HG03378 (cell line): Measurements from ENCODE around the gene RAPGEF2.
A peak's percentile ranks its signal among the peaks of the same experiment; 100 is the strongest.

ENCODE experiments used
- ATAC-seq: cut with Tn5 transposase; IDR thresholded peaks from one replicate; pipeline ENCODE4 v1.9.1; 2021; ENCODE audit warnings: mild to moderate bottlenecking, moderate library complexity; ENCODE audit not compliant: unreplicated experiment

RAPGEF2 gene

GRCh38 chr4:159188646-159189045 lies 85.8 kb downstream of the RAPGEF2 start:
- ATAC-seq: no peak

GRCh38 chr4:159190651-159191050 lies 87.8 kb downstream of the RAPGEF2 start:
- ATAC-seq: no peak

DNA sequence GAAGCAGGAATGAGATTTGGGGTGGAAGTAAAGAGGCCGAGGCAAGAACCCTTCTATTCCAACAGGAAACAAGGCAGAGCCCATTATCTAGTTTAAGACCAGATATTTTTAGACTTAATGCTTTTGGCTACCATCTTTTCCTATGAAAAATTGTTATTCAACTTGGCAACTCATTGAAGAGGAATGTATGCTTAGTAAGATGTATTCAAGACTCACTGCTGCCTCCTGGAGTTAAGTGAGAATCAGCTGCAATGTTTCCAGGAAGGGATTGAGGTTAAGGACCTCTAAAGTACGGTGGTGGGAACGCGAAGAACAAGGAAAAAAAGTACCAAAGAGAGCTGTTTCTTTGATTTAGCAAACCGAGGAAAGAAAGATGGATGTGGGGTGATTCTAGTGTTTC lies 89.1 kb downstream of the RAPGEF2 start:
- no peak for ATAC-seq

DNA sequence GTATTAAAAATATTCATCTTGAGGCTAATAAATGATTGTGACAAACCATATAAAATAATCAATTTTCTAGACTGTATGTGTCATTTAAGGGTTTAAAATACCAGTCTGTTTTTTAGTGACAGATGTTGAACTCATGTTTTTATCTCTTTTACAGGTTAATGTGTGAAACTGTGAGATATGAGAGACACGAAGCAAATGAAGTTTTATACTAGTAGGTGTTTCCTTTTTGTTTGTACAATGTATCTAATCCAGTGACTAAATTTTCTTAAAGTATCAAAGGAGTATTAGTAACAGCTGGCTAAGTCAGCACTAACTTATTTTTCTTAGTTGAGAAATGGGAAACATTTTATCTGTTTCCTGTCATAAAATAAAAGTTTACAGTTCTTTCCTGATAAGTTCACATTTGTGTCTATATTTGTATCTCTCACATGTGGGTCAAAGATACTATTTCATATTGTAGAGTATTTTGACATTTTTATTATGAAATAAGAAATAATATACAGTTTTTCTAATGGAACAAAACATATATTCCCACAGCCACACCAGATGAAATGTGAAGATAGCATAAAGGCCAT lies 90.3 kb downstream of the RAPGEF2 start:
- ATAC-seq: no peak

- ATAC-seq: no peak
Observed at GRCh38 chr4:159195361-159195769, 92.5 kb downstream of the RAPGEF2 start.

GRCh38 chr4:159197260-159197884 lies 94.5 kb downstream of the RAPGEF2 start:
- no peak for ATAC-seq

GRCh38 chr4:159197885-159198269 lies 95.0 kb downstream of the RAPGEF2 start:
- ATAC-seq: no peak

- ATAC-seq: no peak
Observed at GRCh38 chr4:159199826-159200225, 96.9 kb downstream of the RAPGEF2 start.

DNA sequence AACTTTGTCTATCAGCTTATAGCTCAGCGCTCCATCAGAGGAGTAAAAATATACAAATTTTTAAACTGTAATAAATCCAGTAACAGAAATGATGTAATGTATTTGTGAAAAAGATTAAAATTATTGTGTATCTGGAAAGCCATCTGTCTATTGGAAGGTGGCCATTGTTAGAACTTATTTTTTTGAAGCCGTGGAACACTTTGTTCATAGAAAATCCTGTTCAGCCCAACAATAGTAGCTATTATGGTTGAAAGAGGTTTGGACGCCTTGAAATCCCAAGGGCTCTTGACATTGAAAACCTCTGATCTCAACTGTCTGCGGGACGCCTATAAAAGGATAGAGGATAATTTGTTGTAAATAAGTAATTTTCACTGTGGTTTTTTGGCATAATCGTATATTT lies 98.3 kb downstream of the RAPGEF2 start:
- ATAC-seq: no peak

DNA sequence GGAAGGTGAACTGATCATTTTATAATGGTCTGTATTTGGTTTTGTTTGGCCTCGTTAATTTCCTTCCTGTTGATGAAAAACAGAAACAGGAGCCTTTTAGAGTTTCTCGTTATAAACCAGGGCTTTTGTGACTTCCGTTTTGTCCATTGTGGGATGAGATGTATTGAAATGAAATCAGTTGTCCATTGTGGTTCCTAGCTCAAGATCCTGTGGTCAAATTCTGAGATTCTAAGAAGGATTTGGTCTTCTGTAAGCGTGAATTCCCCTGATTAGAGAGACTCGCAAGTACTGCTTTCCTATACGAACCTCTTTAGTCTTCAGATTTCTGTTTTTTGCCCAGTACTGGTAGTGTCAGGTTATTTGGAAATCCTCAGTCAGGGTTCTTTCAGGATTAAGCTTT lies 101.7 kb downstream of the RAPGEF2 start:
- no peak for ATAC-seq

DNA sequence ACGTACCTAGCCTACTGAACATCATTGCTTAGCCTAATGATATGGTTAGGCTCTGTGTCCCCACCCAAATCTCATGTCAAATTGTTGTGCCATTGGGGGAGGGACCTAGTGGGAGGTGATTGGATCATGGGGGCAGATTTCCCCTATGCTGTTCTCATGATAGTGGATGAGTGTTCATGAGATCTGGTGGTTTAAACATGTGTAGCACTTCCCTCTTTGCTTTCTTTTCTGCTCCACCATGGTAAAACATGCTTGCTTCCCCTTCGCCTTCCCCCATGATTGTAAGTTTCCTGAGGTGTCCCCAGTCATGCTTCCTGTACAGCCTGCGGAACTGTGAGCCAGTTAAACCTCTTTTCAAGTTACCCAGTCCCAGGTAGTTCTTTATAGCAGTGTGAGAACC lies 102.6 kb downstream of the RAPGEF2 start:
- no peak for ATAC-seq

DNA sequence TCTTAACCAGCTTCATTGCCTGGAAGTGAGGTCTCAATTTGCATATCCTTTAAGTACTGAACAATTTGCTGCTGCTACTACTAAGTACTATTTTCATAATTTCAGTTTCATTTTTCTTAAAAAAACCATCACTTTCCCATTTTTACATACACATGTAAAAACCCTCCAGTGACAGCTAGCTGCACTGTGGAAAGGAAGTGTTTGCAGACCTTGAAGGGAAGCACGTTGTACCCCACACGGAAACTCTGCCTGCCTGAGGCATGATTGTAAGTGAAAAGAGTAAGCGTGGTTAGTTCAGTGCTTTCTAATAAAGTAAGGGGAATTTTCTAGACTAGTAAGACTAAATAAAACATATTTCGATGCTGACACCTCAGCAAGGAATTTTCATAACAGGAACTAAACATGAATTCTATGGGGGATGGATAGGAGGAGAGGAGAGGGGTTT lies 103.6 kb downstream of the RAPGEF2 start:
- peak; percentile 95 for ATAC-seq

- no peak for ATAC-seq
Observed at GRCh38 chr4:159209249-159209648, 106.4 kb downstream of the RAPGEF2 start.

DNA sequence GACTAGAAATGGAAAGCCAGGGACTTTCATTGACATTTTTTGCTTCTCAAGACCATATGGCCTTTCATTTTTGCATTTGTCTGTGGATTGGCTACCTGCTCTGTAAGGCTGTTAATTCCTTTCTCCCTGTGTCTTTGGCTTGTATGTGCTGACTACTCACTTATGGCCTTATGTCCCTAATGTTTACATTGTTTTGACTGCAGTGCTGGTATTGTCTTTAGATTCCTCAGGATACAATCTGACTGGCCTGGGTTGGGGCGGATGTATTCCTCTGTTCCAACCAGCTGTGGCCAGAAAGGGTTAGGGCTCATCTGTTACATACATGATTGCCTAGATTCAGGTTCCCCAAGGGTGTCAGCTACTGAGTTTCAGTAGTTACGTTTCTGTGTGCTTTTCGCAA lies 108.1 kb downstream of the RAPGEF2 start:
- no peak for ATAC-seq

DNA sequence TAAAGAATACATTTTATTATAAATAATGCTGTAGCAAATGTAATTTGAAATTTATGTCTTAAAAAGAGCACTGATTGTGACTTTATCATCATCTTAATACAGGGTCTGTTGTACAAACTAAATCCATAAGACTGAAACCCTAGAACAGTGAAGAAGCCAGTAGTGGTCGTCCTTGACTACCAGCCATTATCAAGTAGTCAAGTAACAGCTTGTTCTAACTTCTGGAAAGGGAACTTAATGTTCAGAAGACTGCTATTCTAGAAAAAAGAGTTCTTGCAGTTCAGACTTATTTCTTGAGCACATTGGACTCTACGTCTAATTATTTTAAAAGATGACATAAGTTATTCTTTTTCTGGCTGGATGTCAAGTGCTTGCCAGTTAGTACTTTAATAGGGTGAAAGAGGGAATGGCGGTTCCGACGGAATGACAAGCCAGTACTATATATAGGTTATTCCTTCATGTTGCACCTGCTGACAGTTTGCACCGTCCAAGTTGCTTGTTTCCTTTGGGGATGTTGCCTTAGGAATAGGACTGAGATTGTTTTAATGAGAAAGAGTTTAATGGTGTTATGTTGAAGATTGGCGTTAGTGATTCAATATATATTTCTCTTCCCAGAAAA lies 109.9 kb downstream of the RAPGEF2 start:
- no peak for ATAC-seq

- no peak for ATAC-seq
Observed at GRCh38 chr4:159216834-159217233, 114.0 kb downstream of the RAPGEF2 start.

DNA sequence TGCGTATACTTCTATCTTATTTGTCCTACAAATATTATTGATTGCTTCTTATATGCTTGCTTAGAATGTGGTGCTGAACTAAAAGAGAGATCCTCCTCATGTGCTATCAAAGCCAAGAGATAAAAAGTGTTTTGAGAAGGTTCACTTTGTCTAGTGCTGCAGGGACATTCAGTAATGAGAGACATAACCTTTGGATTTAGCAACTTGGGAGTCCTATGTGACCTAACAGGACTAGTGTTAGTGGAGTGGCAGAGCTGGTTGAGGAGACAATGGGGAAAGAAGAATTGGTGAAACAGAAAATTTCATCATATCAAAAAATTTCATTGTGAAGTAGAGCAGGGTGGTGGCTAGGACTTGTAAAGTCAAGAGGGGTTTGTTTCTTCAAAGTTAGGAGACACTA lies 117.0 kb downstream of the RAPGEF2 start:
- ATAC-seq: no peak

GRCh38 chr4:159220353-159220752 lies 117.5 kb downstream of the RAPGEF2 start:
- no peak for ATAC-seq

DNA sequence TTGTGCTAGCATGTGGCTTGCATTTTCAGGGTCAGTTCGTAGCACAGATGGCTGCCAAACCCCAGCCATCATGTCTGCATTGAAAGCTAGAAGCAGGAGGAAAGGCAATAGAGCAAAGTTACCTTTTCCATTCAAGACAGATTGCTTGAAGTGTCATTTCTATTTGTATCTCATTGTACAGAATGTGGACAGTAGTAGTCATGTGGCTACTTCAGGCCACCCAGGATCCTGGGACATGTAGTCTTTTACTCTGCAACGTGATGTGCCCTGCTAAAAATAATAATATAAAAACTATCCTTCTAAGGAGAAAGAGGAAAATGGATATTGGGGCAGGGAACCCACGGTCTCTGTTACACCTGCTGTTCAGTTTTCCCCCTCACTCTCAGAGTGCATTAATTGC lies 118.4 kb downstream of the RAPGEF2 start:
- no peak for ATAC-seq

DNA sequence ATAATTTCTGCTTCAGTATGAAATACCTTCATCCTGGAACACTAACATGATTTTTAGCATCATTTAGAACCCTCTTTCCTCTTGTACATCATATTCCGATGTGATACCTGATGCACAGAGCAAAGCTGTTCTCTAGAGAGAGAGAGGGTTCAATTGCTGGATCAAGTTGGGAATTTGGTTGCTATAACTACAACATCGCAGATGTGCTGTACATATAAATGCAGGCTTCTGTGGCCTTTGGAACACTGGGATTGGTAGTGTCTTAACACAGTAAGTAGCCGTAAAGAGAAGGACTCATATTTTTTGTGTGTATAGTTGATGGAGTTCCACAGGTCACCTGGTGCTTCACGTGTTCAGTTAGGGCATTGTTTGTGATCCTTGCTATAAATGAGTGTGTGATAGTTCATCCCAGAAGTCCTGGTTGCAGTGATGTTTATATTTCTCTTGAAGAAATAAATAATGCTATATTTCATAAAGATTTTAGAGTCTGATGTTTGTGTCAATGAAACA lies 119.2 kb downstream of the RAPGEF2 start:
- ATAC-seq: no peak

- no peak for ATAC-seq
Observed at GRCh38 chr4:159224408-159224807, 121.5 kb downstream of the RAPGEF2 start.

- ATAC-seq: no peak
Observed at GRCh38 chr4:159227378-159227777, 124.5 kb downstream of the RAPGEF2 start.
